Erythroblast (primary cell): ENCODE measurements around the gene OR2D3.
"Not testable (repeated sequence)": the region's sequence is repeated elsewhere in the genome, so short reads cannot be mapped to it uniquely, and the experiment has no call there.

Source experiments
- GATA1 ChIP-seq: IDR thresholded peaks from 2 replicates; pipeline ENCODE4 v1.6.1; 2011; ENCODE audit warnings: low read depth, mild to moderate bottlenecking, control low read depth, low read length, moderate library complexity
- POLR2A ChIP-seq: IDR thresholded peaks from 2 replicates; pipeline ENCODE4 v1.6.1; 2011; ENCODE audit warnings: mild to moderate bottlenecking, low read length

DNA sequence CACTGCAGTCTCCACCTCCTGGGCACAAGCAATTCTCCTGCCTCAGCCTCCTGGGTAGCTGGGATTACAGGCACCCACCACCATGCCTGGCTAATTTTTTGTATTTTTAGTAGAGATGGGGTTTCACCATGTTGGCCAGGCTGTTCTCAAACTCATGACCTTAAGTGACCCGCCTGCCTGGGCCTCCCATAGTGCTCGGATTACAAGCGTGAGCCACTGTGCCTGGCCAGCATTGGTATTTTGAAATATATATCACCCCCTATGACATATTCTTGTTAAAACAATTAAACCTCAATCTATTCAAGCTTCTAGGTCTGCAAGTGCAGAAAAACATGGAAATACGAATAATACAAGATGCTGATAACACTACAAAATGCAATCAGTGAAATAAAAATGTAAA, 49.1 kb downstream of the OR2D3 start:
- not testable (repeated sequence) for TF ChIP-seq POLR2A, GATA1
